Mesenchymal stem cell (in vitro differentiated cells and primary cell): ENCODE measurements around the gene TDP2.
"Not testable (repeated sequence)": the region's sequence is repeated elsewhere in the genome, so short reads cannot be mapped to it uniquely, and the experiment has no call there.

Source experiments
- DNase-seq: peaks from one replicate; pipeline ENCODE4 v3.0.0-alpha.2; 2013
- H2AFZ ChIP-seq: one replicate; pipeline ENCODE4 v1.6.1; 2013; ENCODE audit warnings: low read depth, mild to moderate bottlenecking, control low read depth, inconsistent platforms, low read length, moderate library complexity
- H2AK5ac ChIP-seq: 2 replicates; pipeline ENCODE4 v1.6.1; 2013; ENCODE audit warnings: low read length, moderate library complexity, mild to moderate bottlenecking, inconsistent platforms; ENCODE audit not compliant: severe bottlenecking
- H2BK120ac ChIP-seq: one replicate; pipeline ENCODE4 v1.6.1; 2013; ENCODE audit warnings: low read depth, mild to moderate bottlenecking, inconsistent platforms, low read length, moderate library complexity
- H2BK12ac ChIP-seq, 2 experiments: one replicate each; pipeline ENCODE4 v1.6.1; 2013; ENCODE audit warnings: inconsistent platforms in 2 of 2, low read length in 2 of 2, mild to moderate bottlenecking in 2 of 2, moderate library complexity in 2 of 2, control low read depth in 1 of 2
- H2BK15ac ChIP-seq: one replicate; pipeline ENCODE4 v1.6.1; 2013; ENCODE audit warnings: mild to moderate bottlenecking, low read depth, inconsistent platforms; ENCODE audit not compliant: poor library complexity, severe bottlenecking
- H2BK5ac ChIP-seq: 2 replicates; pipeline ENCODE4 v1.6.1; 2013; ENCODE audit warnings: low read depth, mild to moderate bottlenecking, low read length, control low read depth, inconsistent platforms; ENCODE audit not compliant: poor library complexity, severe bottlenecking
- H3K14ac ChIP-seq, 2 experiments: one replicate each; pipeline ENCODE4 v1.6.1; 2013; ENCODE audit warnings: inconsistent platforms in 2 of 2, low read length in 2 of 2, control low read depth in 1 of 2, mild to moderate bottlenecking in 1 of 2, moderate library complexity in 1 of 2
- H3K18ac ChIP-seq, 2 experiments: one replicate each; pipeline ENCODE4 v1.6.1; 2013; ENCODE audit warnings: inconsistent platforms in 2 of 2, low read length in 2 of 2, control low read depth in 1 of 2, low read depth in 1 of 2, mild to moderate bottlenecking in 1 of 2
- H3K23ac ChIP-seq, 2 experiments: one replicate each; pipeline ENCODE4 v1.6.1; 2013; ENCODE audit warnings: inconsistent platforms in 2 of 2, low read length in 2 of 2, mild to moderate bottlenecking in 2 of 2, moderate library complexity in 2 of 2, control low read depth in 1 of 2
- H3K27ac ChIP-seq: 2 replicates; pipeline ENCODE4 v1.5.1; 2013; ENCODE audit warnings: mild to moderate bottlenecking, moderate library complexity, low read length, control low read depth, inconsistent platforms; ENCODE audit not compliant: poor library complexity, severe bottlenecking
- H3K27me3 ChIP-seq, 2 experiments: 2 replicates each; pipeline versions ENCODE4 v1.6.1 to v1.7.0; 2013; ENCODE audit warnings: low read length in 2 of 2, mild to moderate bottlenecking in 2 of 2, moderate library complexity in 2 of 2, control low read depth in 1 of 2, inconsistent platforms in 1 of 2; ENCODE audit not compliant: control insufficient read depth in 1 of 2, insufficient read depth in 1 of 2
- H3K36me3 ChIP-seq, 2 experiments: 2 replicates each; pipeline versions ENCODE4 v1.6.1 to v1.7.0; 2013; ENCODE audit warnings: low read length in 2 of 2, control low read depth in 1 of 2, inconsistent platforms in 1 of 2, low read depth in 1 of 2, mild to moderate bottlenecking in 1 of 2; ENCODE audit not compliant: insufficient read depth in 2 of 2, control insufficient read depth in 1 of 2
- H3K4ac ChIP-seq, 2 experiments: one replicate each; pipeline ENCODE4 v1.6.1; 2013; ENCODE audit warnings: inconsistent platforms in 2 of 2, low read length in 2 of 2, mild to moderate bottlenecking in 2 of 2, moderate library complexity in 2 of 2, control low read depth in 1 of 2, low read depth in 1 of 2
- H3K4me1 ChIP-seq: 2 replicates; pipeline ENCODE4 v1.6.1; 2013; ENCODE audit warnings: low read depth, low read length, control low read depth; ENCODE audit not compliant: control insufficient read depth, insufficient read depth
- H3K4me2 ChIP-seq: 2 replicates; pipeline ENCODE4 v1.6.1; 2013; ENCODE audit warnings: low read length, mild to moderate bottlenecking, inconsistent platforms; ENCODE audit not compliant: poor library complexity, severe bottlenecking
- H3K4me3 ChIP-seq, 2 experiments: 2 replicates each; pipeline versions ENCODE4 v1.5.1 to v1.7.0; 2013; ENCODE audit warnings: low read length in 2 of 2, mild to moderate bottlenecking in 2 of 2, control low read depth in 1 of 2, low read depth in 1 of 2; ENCODE audit not compliant: insufficient read depth in 1 of 2
- H3K79me1 ChIP-seq: replicated peaks from 2 replicates; pipeline ENCODE4 v1.6.1; 2013; ENCODE audit warnings: mild to moderate bottlenecking, control low read depth, low read length, inconsistent platforms; ENCODE audit not compliant: poor library complexity, severe bottlenecking
- H3K9ac ChIP-seq: 2 replicates; pipeline ENCODE4 v1.7.0; 2013; ENCODE audit warnings: mild to moderate bottlenecking, low read length, moderate library complexity
- H3K9me3 ChIP-seq: 2 replicates; pipeline ENCODE4 v1.7.0; 2013; ENCODE audit warnings: mild to moderate bottlenecking, low read length; ENCODE audit not compliant: control insufficient read depth
- H4K8ac ChIP-seq: one replicate; pipeline ENCODE4 v1.6.1; 2013; ENCODE audit warnings: inconsistent platforms, mild to moderate bottlenecking, low read length, moderate library complexity
- H4K91ac ChIP-seq: one replicate; pipeline ENCODE4 v1.6.1; 2013; ENCODE audit warnings: mild to moderate bottlenecking, low read length, inconsistent platforms
- WGBS: methylation state at CpG from one replicate; pipeline ENCODE4 v1.1.7; 2013; ENCODE audit warnings: mixed read lengths; 5-methylcytosine and 5-hydroxymethylcytosine counted together

The TDP2 gene

GRCh38 chr6:24671077-24671476 lies 4.4 kb upstream of the TDP2 start:
- not testable (repeated sequence) for H2BK15ac ChIP-seq, H3K27me3 ChIP-seq, H3K18ac ChIP-seq, H3K36me3 ChIP-seq, H3K9ac ChIP-seq, DNase-seq, H3K79me1 ChIP-seq, H3K4me1 ChIP-seq, H3K4me2 ChIP-seq, H3K27ac ChIP-seq, H3K4me3 ChIP-seq, H2AFZ ChIP-seq, H3K4ac ChIP-seq, H2BK5ac ChIP-seq, H2AK5ac ChIP-seq, H2BK12ac ChIP-seq, H2BK120ac ChIP-seq, H4K8ac ChIP-seq, H3K14ac ChIP-seq, H4K91ac ChIP-seq, H3K23ac ChIP-seq
- 100% methylated on average over 1 of the region's 4 CpGs for WGBS
- H3K9me3 ChIP-seq, result peaks cover 12% of the 10 kb centered on the region

- H2BK5ac ChIP-seq, DNase-seq, H2AK5ac ChIP-seq, H2BK15ac ChIP-seq, H3K14ac ChIP-seq, H3K4me2 ChIP-seq, H3K36me3 ChIP-seq, H3K4ac ChIP-seq, H3K4me1 ChIP-seq, H4K91ac ChIP-seq, H3K27me3 ChIP-seq, H3K18ac ChIP-seq, H3K4me3 ChIP-seq, H3K23ac ChIP-seq, H2AFZ ChIP-seq, H3K79me1 ChIP-seq, H2BK12ac ChIP-seq, H3K9ac ChIP-seq, H3K27ac ChIP-seq, H4K8ac ChIP-seq, H2BK120ac ChIP-seq: not testable (repeated sequence)
- peaks cover 12% of the 10 kb centered on the region for H3K9me3 ChIP-seq
These were observed 3.8 kb upstream of the TDP2 start for GRCh38 chr6:24670492-24670891.

DNA sequence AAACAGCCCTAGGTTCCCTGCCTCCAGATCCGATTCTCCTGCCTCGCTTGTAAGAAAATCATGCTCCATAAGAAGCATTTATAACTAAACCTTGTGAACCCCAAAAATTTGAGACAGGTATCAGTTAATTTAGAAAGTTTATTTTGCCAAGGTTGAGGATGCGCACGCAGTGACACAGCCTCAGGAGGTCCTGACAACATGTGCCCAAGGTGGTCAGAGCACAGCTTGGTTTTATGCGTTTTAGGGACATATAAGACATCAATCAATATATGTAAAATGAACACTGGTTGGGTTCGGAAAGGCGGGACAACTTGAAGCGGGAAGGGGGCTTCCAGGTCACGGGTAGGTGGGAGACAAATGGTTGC lies 2.3 kb upstream of the TDP2 start:
- no peak overlapping the region for H3K4ac ChIP-seq
- no peak overlapping the region for H3K23ac ChIP-seq
- H3K27ac ChIP-seq, result no peak overlapping the region
- H3K9me3 ChIP-seq, result peaks cover 12% of the 10 kb centered on the region
- H2BK15ac ChIP-seq, result no peak overlapping the region
- no peak overlapping the region for H3K9ac ChIP-seq
- H2AK5ac ChIP-seq, result no peak overlapping the region
- H4K8ac ChIP-seq, result no peak overlapping the region
- WGBS, result 86% methylated on average over 6 of the region's 9 CpGs
- no peak overlapping the region for H4K91ac ChIP-seq
- H3K4me1 ChIP-seq, result peaks cover 5% of the 10 kb centered on the region
- peaks cover 16% of the 10 kb centered on the region for H3K79me1 ChIP-seq
- H3K27me3 ChIP-seq, result no peaks in the 10 kb centered on the region
- H3K4me3 ChIP-seq, result no peak overlapping the region
- no peak overlapping the region for H3K4me2 ChIP-seq
- peaks cover 1 to 13% of the 10 kb centered on the region in 2 experiments for H3K36me3 ChIP-seq
- H2BK120ac ChIP-seq, result no peak overlapping the region
- H3K14ac ChIP-seq, result no peak overlapping the region
- no peak for DNase-seq
- H3K18ac ChIP-seq, result no peak overlapping the region
- H2BK12ac ChIP-seq, result no peak overlapping the region
- H2BK5ac ChIP-seq, result no peak overlapping the region
- H2AFZ ChIP-seq, result no peak overlapping the region

- not testable (repeated sequence) for H3K27ac ChIP-seq, H2BK120ac ChIP-seq, H3K4me2 ChIP-seq, H3K27me3 ChIP-seq, H2BK12ac ChIP-seq, H4K91ac ChIP-seq, H4K8ac ChIP-seq, H2BK15ac ChIP-seq, H3K14ac ChIP-seq, H2AK5ac ChIP-seq, H2BK5ac ChIP-seq, H3K23ac ChIP-seq, H3K4ac ChIP-seq, DNase-seq, H3K18ac ChIP-seq, H3K4me1 ChIP-seq, H2AFZ ChIP-seq
- H3K79me1 ChIP-seq, result peaks cover 19% of the 10 kb centered on the region
- WGBS, result 99% methylated on average over 16 of the region's 18 CpGs
- peak overlapping the region in 1 of 2 experiments; percentile 98 for H3K4me3 ChIP-seq
- peaks cover 10% of the 10 kb centered on the region for H3K9me3 ChIP-seq
- H3K36me3 ChIP-seq, result peaks cover 3 to 19% of the 10 kb centered on the region in 2 experiments
- peak overlapping the region; percentile 96 for H3K9ac ChIP-seq
These were observed 1.6 kb upstream of the TDP2 start for GRCh38 chr6:24668066-24668996.
